Right renal pelvis (tissue), 4 donors: Measurements from ENCODE around the gene AIFM3. TPM values are rescaled to one million over a fixed set of nuclear protein-coding genes. Genes with fewer than 3 reads are reported as not detected.
"Not testable (repeated sequence)": the region's sequence is repeated elsewhere in the genome, so short reads cannot be mapped to it uniquely, and the experiment has no call there.

Experiments
- DNase-seq, 4 donors: peaks; one replicate each; pipeline ENCODE4 v3.0.0-alpha.2; 2013; ENCODE audit warnings: low read depth in 4 of 4, low spot score in 3 of 4, missing footprints in 1 of 4
- polyA plus RNA-seq, 4 donors: library from polyadenylated mRNA; unstranded; fragments of 120-200 nt; gene quantifications; one replicate each; pipeline ENCODE4 v1.2.1, GENCODE V29; 2013; ENCODE audit not compliant: insufficient read length in 4 of 4

The AIFM3 gene
- polyA plus RNA-seq, 4 donors, result 0.93 to 1.3 (median 1.1) TPM

DNA sequence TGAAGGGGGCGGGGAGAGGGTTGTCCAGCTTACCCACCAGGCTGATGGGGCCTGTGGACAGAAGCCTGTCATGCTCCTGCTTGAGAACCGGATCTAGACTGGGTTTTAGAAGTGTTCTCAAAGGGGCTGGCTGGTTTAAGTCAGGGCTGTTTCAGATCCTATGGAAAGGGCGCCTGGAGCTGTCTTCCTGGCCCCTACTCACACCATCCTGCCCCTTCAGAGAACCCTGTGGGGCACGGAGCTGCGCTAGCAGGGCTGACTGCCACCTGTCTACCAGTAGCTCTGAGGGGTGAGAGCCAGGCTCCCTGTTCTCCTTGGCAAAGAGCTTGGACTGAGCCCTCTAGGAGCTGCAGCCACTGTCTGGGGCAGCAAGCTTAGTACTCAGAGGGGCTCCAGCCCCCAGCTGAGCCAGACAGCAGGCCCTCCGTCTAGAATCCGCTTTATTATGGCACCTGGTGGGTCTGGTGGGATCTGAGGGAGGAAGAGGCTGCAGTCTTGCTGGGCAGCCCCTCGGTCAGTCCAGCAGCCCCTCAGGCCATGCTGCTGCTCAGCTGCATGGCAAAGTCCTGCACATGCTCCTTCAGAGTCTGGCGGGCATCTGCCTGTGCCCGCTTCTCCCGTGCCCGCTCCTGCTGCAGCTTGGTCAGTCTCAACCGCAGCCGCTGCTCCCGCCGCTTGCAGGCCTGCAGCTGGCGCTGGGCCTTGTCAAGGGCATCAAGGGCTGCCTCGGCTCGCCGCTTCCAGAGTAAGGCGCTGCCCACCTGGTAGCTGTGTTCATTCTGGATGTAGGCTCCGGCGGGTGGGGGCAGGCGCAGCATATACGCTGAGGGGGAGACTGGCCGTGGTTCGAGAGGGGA, 32.5 kb downstream of the AIFM3 start:
- DNase-seq, result no peak

DNA sequence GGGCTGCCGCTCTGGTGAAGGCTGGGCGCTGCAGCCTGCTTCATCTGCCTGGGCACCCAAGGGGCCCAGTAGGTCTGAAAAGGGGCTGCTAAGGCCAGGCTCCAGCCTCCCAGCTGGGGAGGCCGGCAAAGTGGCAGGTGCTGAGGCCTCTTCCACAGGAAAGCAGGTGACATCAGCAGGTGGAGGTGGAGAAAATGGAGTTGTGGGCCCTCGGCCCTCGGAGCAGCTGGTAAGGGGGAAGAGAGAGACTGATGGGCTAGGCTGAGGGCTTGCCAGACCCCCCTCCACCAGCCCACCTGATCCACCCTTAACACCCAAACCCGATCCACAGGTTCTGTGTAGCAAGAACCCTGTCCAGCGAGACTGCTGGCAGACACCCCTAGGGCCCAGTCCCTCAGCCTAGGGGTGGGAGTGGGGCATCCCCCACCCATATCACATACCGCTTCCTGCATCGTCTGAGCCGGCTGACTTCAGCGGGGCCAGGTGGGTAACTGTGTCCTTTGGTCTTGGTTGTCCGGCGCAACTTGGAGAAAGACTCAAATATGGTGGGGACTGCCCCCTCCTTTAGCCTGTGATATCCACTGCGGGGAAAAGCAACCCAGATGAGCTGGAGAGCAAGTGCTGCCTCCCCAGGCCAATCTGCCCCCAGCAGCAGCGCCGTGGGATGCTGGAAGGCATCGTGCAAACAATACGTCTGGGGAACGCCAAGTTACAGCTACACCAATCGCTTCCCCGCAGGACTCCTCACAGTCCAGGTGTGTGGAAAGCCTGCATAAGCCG, 33.3 kb downstream of the AIFM3 start:
- no peak for DNase-seq

DNA sequence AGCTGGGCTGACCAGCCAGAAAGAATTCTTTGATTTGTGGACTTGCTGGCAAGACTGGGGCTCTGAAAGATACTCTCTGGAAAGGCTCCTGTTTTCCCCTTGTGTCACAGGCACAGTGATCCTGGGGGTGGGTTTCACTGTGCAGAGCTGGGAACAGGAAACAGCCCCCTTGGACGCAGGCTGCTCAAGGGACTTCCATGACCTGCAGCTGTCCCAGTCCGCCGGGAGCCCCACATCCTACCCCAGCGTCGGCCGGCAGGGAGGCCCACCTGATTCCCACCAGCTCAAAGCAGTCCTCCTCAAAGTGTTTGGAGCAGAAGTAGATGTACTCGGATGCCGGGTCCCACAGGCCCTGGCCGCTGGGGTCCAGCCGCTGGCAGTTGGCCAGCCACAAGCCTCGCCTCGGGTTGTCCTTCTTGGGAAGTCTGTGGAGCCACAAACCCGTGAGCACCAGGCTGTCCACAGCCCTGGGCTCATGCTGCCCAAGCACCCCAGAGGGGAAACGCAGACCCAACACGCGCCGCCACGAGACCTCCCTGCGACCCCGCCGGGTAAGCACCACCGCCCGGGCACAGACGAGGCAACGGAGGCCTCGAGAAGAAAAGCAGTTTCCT, 34.0 kb downstream of the AIFM3 start:
- no peak for DNase-seq

DNA sequence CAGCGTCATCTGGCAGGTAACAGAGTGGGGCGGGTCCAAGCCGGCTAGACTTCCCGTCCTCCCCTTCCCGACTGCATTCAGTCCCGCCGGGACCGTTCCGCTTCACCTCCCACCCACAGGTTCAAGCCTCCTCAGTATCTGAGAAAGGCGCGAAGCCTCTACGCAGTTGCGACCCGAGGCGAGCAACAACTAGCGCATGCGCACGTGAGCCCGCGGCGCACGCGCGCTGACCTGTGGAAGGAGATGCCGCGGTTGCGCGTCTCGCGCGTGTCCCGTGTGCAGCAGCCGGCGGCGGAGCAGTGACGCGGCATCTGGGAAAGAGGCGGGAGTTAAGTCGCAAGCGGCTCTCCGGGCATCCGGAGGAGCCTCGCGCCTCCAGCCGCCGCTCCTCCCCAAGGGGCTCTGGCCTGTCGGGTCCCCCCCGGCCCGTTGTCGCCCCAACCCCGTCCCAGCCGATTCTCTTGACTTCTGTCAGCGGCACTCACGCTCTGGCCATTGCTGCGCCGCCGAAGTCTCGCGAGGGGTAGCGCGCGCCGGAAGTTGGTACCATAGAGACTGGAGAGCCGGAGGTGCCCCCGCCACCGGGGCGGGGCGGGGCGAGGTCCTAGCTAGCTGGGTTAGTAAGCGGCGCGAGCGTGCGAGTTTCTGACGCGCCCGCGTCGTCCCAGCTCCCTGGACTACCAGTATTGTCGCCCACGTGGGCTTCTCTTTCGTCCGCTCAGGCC, 34.7 kb downstream of the AIFM3 start, which contains the start of gene THAP7:
Gene THAP7, minus strand, starts transcription at position 518 of the 725 bp plus-strand sequence. Its CDS starts 207 bp downstream, at position 311.
- peak; percentile 88 to 94 (median 90) for DNase-seq

DNA sequence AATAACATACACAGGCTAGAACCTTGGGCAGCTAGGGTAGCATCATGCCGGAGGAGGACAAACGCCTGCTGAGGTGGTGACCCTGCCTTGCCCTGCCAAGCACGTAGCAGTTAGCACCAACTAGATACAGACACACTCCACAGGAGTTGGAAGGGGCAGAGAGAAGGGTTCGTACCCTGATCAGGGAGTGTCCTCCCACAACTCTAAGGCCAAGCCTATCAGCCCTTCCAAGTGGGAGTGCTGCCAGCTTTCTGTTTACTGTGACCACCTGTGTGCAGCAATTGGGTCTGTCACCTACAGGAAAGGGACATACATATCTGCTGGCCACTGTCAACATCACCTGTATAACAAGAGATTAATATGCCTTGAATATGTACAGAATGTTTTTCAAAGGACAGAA, 36.7 kb downstream of the AIFM3 start:
- no peak for DNase-seq

DNA sequence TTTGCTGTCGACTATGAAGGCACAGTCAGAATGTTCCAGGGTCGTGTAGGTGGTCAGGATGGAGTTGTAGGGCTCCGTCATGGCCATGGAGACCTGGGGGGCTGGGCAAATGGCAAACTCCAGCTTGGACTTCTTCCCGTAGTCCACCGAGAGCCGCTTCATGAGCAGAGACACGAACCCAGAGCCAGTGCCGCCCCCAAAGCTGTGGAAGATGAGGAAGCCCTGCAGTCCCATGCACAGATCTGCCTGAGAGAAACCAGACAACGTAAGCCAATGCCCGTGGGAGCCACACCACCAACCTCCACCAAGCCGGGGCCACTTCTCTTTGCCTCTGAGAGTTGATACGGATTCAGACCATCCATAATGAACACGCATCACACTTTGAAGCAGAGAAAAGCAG, 42.2 kb downstream of the AIFM3 start:
- DNase-seq, result not testable (repeated sequence)

DNA sequence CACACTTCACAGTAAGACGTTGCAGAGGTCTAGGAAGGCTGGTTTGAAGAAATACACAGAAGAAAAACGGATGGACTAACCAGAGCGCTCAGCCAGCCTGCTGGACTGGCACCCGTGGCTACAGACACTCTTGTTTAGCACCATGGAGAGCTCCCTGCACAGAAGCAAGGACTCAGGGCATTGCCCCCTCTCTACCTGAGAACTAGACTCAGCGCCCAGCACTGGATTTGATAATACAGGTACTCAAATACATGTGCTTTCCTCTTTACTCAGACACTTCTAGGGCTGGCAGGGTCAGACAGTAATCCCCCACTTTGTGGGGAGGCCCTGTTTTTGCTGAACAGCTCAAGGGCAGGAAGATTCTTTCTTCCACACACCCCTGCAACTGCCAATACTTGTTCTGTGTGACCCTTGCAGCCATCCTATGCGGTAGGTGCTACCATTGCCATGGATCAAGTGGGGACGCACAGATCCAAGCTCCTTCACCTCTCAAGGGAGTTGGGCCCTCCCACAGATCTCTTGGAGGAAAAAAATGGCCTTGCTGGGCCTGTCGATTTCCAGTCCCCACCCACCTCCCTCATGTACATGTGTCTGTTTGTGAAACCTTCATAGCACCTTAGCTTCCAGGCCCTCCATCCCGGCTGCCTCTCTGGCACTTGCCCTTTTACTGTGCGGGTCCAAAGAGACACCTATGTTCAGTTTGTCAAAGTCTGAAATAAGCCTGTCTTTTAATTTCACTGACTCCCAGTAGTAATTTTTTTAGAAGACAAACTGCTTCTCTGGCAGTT, 42.8 kb downstream of the AIFM3 start:
- DNase-seq, result peak; percentile 53 to 71 (median 66)

DNA sequence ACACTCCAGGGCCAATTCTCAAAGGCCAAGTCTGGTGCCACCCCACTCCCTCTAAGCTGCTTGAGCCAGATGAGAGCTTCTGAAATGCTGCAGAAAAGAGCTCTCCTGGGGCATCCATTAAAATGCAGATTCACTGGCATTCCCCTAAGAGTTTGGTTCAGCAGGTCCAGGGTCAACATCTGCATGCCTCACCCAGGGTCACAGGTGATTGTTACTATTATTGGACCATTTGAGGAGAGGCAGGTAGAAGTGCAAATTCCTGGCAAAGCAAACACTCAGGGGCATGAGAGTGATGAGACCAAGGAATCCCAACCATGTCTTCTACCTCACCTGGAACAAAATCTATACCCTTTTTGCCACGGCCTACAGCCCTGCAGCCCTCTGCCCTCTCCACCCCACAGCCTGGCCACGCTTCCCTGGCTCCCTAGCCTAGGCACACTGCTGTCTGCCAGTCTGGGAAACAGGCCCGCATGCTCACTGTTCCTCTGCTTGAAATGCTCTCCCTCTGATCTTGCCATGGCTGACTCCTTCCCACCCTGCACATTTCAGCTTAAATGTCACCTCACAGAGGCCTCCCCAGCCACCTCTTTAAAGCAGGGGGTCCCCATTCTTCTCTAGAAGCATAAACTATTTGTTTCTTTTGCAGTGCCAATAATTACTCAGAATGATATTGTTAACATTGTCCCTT, 43.5 kb downstream of the AIFM3 start:
- no peak for DNase-seq

DNA sequence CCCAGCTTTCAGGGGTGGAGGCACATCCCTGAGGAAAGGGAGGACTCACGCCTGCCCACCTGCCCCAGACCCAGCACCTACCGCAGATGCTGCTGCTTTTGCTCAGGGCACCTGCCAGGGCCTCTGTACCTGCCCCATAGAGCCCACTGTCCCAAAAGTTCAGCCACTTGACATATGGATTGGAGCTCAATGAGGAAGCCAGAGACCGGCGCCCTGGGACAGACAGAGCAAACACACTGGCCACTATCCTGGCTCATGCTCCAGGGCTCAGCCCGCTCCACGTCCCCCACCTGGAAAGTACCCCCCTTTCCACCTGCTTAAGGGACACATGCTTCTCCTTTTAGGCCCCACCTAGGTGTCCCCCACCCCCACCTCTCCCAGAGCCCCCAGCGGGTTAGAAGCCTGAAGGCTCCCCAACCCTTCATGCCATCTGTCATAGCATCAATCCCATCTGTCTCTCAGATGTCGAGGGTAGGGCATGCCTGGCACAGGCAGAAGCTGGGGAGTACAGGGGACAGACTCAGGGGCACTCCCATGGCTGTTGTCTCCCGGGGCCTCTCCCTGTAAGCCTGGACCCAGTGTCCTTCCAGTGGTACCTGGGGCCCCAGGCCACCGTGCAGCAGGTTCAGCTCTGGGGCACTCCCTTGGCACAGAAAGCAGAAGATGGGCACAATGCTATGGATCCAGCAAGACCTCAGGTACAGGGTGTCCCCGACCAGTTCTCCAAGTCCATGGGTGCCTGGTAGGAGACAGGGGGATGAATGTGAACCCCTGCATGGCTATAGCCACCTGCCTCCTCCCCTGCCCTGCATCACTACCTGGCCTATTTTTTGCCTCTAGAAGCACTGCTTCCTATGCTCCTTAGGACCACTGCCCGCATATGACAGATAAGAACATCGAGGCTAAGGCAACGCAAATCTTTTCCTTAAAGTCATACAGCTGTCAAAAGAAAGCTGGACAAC, 45.7 kb downstream of the AIFM3 start:
- DNase-seq, result no peak

DNA sequence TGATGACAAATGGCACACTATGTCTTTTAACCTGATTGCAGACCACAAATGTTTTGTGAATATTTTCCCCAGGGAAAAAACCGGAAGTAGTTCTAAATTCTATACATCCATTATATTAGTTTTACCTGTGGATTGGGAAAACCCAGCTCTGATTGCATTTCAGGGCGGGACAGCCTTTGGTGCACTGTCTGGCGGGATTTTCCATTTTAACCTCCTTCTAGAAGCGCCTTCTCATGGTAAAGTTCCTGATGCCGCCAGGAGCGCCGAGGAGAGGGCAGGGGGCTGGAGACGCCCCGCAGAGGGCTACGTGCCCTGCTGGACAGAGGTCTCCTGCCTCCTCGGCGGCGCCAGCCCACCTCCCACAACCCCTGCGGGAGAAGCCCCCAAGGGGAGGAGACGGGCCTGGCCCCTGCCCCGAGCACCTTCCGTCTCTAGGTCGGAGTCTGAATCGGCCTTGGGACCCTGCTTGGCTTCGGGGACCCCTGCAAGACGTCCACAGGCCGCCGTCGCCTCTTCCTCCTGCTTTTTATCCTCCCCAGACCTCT, 46.7 kb downstream of the AIFM3 start:
- DNase-seq, result no peak

DNA sequence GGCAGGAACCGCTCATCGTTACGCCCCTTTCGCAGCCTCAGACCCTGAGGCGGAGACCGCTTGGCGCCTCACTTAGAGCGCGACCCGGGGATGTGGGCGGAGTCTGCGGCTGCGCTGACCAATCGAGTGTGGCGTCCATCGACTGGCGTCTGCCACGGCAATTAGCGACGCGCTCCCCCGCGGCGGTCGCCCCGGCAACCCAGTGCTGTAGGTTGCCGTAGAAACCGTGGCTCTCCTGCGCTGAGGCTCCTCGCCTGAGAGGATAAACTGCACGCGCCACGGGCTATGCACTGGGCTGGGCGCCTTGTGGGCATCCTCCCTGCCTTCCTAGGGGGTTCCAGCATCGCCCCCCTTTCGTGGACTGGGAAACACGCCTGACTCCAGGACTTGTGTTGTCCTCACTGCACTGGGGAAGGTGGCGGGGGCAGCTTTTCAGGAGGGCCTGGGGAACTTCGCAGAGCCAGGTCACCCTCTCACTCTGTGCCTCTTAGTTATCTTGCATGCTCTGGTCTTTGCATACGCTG, 47.2 kb downstream of the AIFM3 start:
- DNase-seq, result peak; percentile 87 to 91 (median 88)

DNA sequence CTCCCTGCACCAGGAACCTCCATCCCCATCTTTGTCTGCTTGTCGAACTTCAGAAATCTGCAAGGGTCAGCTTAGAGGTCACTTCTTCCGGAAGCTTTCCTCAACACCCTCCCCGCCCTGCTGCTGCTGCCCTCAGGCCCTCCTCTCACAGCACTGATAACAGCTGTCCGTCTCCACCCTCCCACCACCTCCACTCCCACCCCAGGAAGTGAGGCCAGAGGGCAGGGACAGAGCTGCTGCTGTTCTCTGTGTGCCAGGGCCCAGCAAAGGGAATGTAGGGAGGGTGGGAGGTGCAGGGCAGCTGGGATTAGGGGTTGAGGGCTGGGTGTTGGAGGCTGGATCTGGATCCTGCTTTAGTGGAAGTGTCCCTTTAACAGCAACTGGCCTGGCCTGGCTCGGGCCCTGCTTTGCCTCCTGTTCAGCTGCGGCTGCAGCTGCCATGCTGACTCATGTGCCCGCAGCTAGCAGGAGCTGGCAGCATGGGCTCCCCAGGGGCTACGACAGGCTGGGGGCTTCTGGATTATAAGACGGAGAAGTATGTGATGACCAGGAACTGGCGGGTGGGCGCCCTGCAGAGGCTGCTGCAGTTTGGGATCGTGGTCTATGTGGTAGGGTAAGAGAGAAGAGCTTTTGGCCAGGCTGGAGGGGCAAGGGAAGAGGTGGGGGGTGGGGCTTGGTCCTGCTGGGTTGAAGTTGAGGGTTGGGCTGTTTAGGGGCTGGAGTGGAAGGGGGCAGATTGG, 47.8 kb downstream of the AIFM3 start, which contains the start of gene P2RX6:
Gene P2RX6, plus strand, starts transcription at position 440 of the 740 bp plus-strand sequence. Its CDS starts 10 bp downstream, at position 450.
- peak in 1 of 4 donors; percentile 38 for DNase-seq

DNA sequence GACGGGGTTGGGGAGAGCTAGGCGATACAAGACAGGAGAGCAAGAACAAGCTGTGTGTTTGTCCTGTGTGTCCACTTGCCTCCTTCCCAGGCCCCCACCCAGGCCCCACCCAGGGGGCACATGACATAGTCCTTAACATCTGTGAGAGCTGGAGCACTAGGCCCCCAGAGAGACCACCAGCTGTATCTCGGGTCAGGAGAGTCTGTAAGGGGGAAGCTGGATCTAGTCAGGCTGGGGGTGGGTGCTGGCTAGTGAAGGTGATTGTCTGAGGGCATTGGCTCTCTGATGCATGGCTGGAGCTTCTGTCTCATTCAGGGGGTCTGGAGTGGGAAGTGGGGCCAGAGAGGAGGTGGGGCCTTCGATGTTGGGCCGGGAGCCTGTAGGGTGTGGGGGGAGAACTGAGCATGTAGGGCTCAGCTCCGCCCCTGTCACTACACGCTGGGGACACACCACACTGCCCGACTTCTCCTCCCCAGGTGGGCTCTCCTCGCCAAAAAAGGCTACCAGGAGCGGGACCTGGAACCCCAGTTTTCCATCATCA, 48.5 kb downstream of the AIFM3 start:
- no peak for DNase-seq

DNA sequence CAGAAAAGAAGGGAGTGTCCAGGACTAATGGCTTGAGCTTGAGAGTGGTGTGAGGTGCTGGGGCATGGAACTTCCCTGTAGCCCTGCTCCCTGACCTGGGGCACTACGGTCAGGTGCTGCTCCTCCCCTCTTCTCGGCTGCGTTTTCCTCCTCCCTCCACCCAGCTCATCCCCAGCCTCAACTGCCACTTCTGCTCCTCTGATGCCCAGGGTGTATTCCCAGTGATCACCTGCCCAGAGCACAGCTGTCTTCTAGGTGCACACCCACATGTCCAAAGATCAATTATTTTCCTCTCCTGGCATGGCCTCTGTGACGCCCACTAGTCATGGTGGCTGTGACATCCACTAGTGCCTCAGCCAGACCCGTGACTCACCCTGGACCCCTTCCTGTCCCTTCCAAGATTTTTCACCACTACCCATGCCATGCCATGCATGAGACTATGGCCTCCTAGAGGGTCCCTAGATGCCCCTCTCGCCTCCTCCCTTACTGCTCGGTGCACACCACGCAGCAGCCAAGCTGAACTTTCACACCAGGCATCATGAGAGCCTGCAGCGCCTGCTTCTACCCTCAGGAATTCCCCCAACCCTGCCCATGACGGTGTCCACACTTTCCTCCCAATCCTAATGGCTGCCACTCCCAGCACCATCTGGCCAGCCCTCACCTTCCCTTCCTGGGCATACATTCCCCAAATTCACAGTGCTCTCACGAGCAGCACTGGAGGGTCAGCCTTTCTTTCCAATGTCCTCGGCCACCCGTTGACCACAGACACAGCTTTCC, 49.8 kb downstream of the AIFM3 start:
- no peak for DNase-seq

DNA sequence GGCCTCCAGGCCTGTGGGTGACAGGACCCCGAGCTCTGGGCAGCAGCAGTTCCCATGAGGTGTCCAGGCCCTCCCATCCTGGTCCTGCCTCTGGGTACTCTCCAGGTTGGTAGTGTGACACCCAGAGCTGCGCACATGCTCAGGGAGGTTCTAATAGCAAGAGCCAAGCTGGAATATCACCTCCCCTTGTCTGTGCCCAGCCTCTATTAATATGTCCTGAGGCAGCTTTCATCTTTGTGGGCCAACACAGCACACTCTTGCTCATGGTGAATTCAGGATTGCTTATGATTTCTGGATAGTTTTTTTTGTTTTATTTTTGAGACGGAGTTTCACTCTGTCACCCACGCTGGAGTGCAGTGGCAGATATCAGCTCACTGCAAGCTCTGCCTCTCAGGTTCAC, 51.3 kb downstream of the AIFM3 start:
- DNase-seq, result no peak
